Suprapubic skin (tissue), 3 donors: Measurements from ENCODE around the gene TBC1D2B.

ENCODE experiments used
- POLR2AphosphoS5 ChIP-seq, 3 donors: sonication (generic); formaldehyde crosslinking; IDR thresholded peaks; one replicate each; pipeline ENCODE4 v1.6.1; 2017; ENCODE audit warnings: antibody characterized with exemption in 3 of 3
- TF ChIP-seq, protein P1 (sequence below), 2 donors: fragments of 200-600 bp in 1 of 2; fragments of 450-650 bp in 1 of 2; sonication (generic) in 1 of 2; IDR thresholded peaks; one replicate each; pipeline ENCODE4 v1.5.1; 2016 to 2019; ENCODE audit warnings: antibody characterized with exemption in 2 of 2, mild to moderate bottlenecking in 1 of 2, moderate library complexity in 1 of 2

GRCh38 chr15:78002996-78003395 lies 74.5 kb downstream of the TBC1D2B start:
- TF ChIP-seq, protein P1, sequence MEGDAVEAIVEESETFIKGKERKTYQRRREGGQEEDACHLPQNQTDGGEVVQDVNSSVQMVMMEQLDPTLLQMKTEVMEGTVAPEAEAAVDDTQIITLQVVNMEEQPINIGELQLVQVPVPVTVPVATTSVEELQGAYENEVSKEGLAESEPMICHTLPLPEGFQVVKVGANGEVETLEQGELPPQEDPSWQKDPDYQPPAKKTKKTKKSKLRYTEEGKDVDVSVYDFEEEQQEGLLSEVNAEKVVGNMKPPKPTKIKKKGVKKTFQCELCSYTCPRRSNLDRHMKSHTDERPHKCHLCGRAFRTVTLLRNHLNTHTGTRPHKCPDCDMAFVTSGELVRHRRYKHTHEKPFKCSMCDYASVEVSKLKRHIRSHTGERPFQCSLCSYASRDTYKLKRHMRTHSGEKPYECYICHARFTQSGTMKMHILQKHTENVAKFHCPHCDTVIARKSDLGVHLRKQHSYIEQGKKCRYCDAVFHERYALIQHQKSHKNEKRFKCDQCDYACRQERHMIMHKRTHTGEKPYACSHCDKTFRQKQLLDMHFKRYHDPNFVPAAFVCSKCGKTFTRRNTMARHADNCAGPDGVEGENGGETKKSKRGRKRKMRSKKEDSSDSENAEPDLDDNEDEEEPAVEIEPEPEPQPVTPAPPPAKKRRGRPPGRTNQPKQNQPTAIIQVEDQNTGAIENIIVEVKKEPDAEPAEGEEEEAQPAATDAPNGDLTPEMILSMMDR (IDR thresholded peaks at IDR 0.05), result no peak
- TF ChIP-seq POLR2AphosphoS5 (IDR thresholded peaks at IDR 0.05), result no peak
